Panc1 (cell line): ENCODE results near the gene IFI16. TPM values are rescaled to one million over a fixed set of nuclear protein-coding genes. Genes with fewer than 3 reads are reported as not detected.

Experiments
- ATAC-seq: fragments of 200-7000 bp; cut with Tn5 transposase; 2 replicates; pipeline ENCODE4 v1.9.1; 2020; ENCODE audit warnings: mild to moderate bottlenecking, moderate library complexity
- BruUV-seq: library from RNA; stranded (reverse); fragments of 400-500 nt; replicated peaks from 2 replicates; lab custom pipeline; 2021; lab: Mats Ljungman, UMichigan
- CTCF ChIA-PET: fragments of 300-600 bp; sonication (Branson Sonifier 250); formaldehyde crosslinking; loops from one replicate; lab custom pipeline; 2022; ENCODE audit warnings: antibody characterized with exemption; lab: Charles Lee
- POLR2A ChIA-PET: fragments of 300-600 bp; sonication (Branson Sonifier 250); formaldehyde crosslinking; loops from one replicate; lab custom pipeline; 2022; ENCODE audit warnings: antibody characterized with exemption; lab: Charles Lee
- DNase-seq: peaks from one replicate; pipeline ENCODE4 v3.0.0-alpha.2; 2010; ENCODE audit warnings: low read depth, low spot score
- H3K27ac ChIP-seq: 2 replicates; pipeline ENCODE4 v1.5.1; 2011; ENCODE audit warnings: mild to moderate bottlenecking, low read length, inconsistent platforms
- H3K27me3 ChIP-seq: fragments of 200-500 bp; sonication (Bioruptor generic); 2 replicates; pipeline ENCODE4 v1.6.0; 2014; ENCODE audit warnings: low read length, inconsistent platforms; ENCODE audit not compliant: control insufficient read depth, insufficient read depth
- H3K36me3 ChIP-seq: fragments of 200-500 bp; sonication (Bioruptor generic); 2 replicates; pipeline ENCODE4 v1.5.1; 2014; ENCODE audit warnings: inconsistent platforms, mild to moderate bottlenecking, low read length, moderate library complexity; ENCODE audit not compliant: control insufficient read depth, insufficient read depth
- H3K4me1 ChIP-seq: 2 replicates; pipeline ENCODE4 v1.5.1; 2011; ENCODE audit warnings: inconsistent platforms, mild to moderate bottlenecking, low read length, moderate library complexity; ENCODE audit not compliant: control insufficient read depth, insufficient read depth
- H3K4me3 ChIP-seq, 2 experiments: 2 replicates each; pipeline ENCODE4 v1.5.1; 2011 to 2012; ENCODE audit warnings: low read depth in 2 of 2, low read length in 2 of 2, mild to moderate bottlenecking in 2 of 2, inconsistent platforms in 1 of 2, moderate library complexity in 1 of 2
- H3K9me3 ChIP-seq: fragments of 200-500 bp; sonication (Bioruptor generic); 2 replicates; pipeline ENCODE4 v1.5.1; 2014; ENCODE audit warnings: low read depth, mild to moderate bottlenecking, inconsistent platforms, low read length, moderate library complexity; ENCODE audit not compliant: control insufficient read depth, insufficient read depth
- CTCF ChIP-seq: fragments of 450-650 bp; IDR thresholded peaks from 2 replicates; pipeline ENCODE4 v1.5.1; 2017; ENCODE audit warnings: mild to moderate bottlenecking
- POLR2AphosphoS5 ChIP-seq: IDR thresholded peaks from 2 replicates; pipeline ENCODE4 v1.6.1; 2012; ENCODE audit warnings: mild to moderate bottlenecking, low read depth, low read length, moderate library complexity
- REST ChIP-seq, 2 experiments: IDR thresholded peaks; 2 replicates each; pipeline ENCODE4 v1.6.1; 2011 to 2012; ENCODE audit warnings: low read depth in 2 of 2, control low read depth in 1 of 2, low read length in 1 of 2, mild to moderate bottlenecking in 1 of 2, moderate library complexity in 1 of 2; ENCODE audit not compliant: insufficient read depth in 1 of 2
- SIN3A ChIP-seq: IDR thresholded peaks from 2 replicates; pipeline ENCODE4 v1.6.1; 2012; ENCODE audit warnings: low read depth, mild to moderate bottlenecking, low read length, moderate library complexity, borderline replicate concordance; ENCODE audit not compliant: insufficient read depth
- TCF7L2 ChIP-seq: IDR thresholded peaks from 2 replicates; pipeline ENCODE4 v1.6.1; 2011; ENCODE audit warnings: mild to moderate bottlenecking, low read depth, low read length, inconsistent platforms
- in situ Hi-C: cut with HindIII; loops from 2 replicates; pipeline ENCODE4 v1.10.0; 2016; ENCODE audit warnings: low sequenced_read_pairs, low pct_unique_long_range_greater_than_20kb
- intact Hi-C: fragments of 100-400 bp; cut with micrococcal nuclease; formaldehyde crosslinking; loops from one replicate; pipeline ENCODE4 v1.10.0; 2022; ENCODE audit not compliant: unreplicated experiment
- total RNA-seq: library from RNA; stranded (reverse); gene quantifications from one replicate; pipeline ENCODE4 v1.2.1, GENCODE V29; 2021; ENCODE audit not compliant: unreplicated experiment

Gene IFI16
- total RNA-seq, 1 experiment from 2014 or later = 0.36 TPM

- ChIA-PET CTCF (no interaction called here), POLR2A (no interaction called here)
- no TSS peak for BruUV-seq
- intact Hi-C loops (no loop called here), in situ Hi-C loops (no loop called here)
- no peak for ATAC-seq
- Histone ChIP-seq H3K36me3 (no peaks in the 10 kb centered on the region), H3K9me3 (no peaks in the 10 kb centered on the region), H3K4me3 (no peak overlapping the region), H3K4me1 (no peaks in the 10 kb centered on the region), H3K27me3 (no peaks in the 10 kb centered on the region), H3K27ac (no peak overlapping the region)
- TF ChIP-seq TCF7L2 (no peak), POLR2AphosphoS5 (no peak), REST (IDR thresholded peaks at IDR 0.05; ENCODE audit: insufficient read depth in 1 of 2, low read depth in 2 of 2, low read length in 1 of 2) (no peak), SIN3A (no peak), CTCF (no peak)
- no peak for DNase-seq
Observed at GRCh38 chr1:159008744-159009188, 941 bp upstream of the IFI16 start.

GRCh38 chr1:159009287-159009686 lies 420 bp upstream of the IFI16 start:
- DNase-seq (no peak), ATAC-seq (no peak)
- no TSS peak for BruUV-seq
- Histone ChIP-seq H3K4me3 (peak overlapping the region in 1 of 2 experiments; percentile 36; a peak in 2 of 4 replicates), H3K27me3 (no peaks in the 10 kb centered on the region), H3K9me3 (no peaks in the 10 kb centered on the region), H3K4me1 (no peaks in the 10 kb centered on the region), H3K36me3 (no peaks in the 10 kb centered on the region), H3K27ac (no peak overlapping the region)
- in situ Hi-C loops = no loop called here
- TF ChIP-seq POLR2AphosphoS5 (no peak), REST (IDR thresholded peaks at IDR 0.05; ENCODE audit: insufficient read depth in 1 of 2, low read depth in 2 of 2, low read length in 1 of 2) (no peak), TCF7L2 (no peak), SIN3A (no peak), CTCF (no peak)
- CTCF ChIA-PET = no interaction called here
- intact Hi-C loops = no loop called here
- POLR2A ChIA-PET = no interaction called here
